Measurements from ENCODE around the gene AQP3. TPM values are rescaled to one million over a fixed set of nuclear protein-coding genes. Genes with fewer than 3 reads are reported as not detected.

The AQP3 gene
- total and polyA plus RNA-seq, 2 of the 4 experiments (the other 2 are of a cell fraction): 3.8 to 12.2 TPM

- CTCF ChIA-PET: interaction anchor here (0.7 to 1.4 kb wide), 3 partner anchors 11 to 70 kb away, joined by 3 to 4 read pairs (median 3); partner anchors contain the start of gene NOL6
- Histone ChIP-seq H3K4me3 (ENCODE audit: insufficient read depth, low read depth, low read length) (no peak overlapping the region), H3K56ac (ENCODE audit: extremely low read depth, insufficient read depth, low read length) (no peak overlapping the region), H2AK5ac (ENCODE audit: low read depth, low read length) (no peak overlapping the region), H3K9me1 (ENCODE audit: insufficient read depth, low read length) (no peaks in the 10 kb centered on the region), H2BK15ac (ENCODE audit: low read depth, low read length) (no peak overlapping the region), H3K9ac (ENCODE audit: low read depth, low read length) (no peak overlapping the region), H3K18ac (ENCODE audit: low read depth, low read length) (no peak overlapping the region), H3K4ac (ENCODE audit: low read depth, low read length) (no peak overlapping the region), H2BK120ac (ENCODE audit: low read depth, low read length) (no peak overlapping the region), H3K14ac (replicated peaks; ENCODE audit: low read depth, low read length) (no peak overlapping the region), H2BK20ac (ENCODE audit: low read depth, low read length) (no peak overlapping the region), H3K27me3 (ENCODE audit: control insufficient read depth, insufficient read depth, low read length) (peaks cover 3% of the 10 kb centered on the region; the same call in 1 of the 2 replicates), H3K36me3 (ENCODE audit: control insufficient read depth, insufficient read depth, low read length) (no peaks in the 10 kb centered on the region), H3K23ac (ENCODE audit: low read depth, low read length) (no peak overlapping the region), H3K9me3 (ENCODE audit: control insufficient read depth, insufficient read depth, low read length) (no peaks in the 10 kb centered on the region), H3K79me1 (ENCODE audit: low read depth in 1 of 2, low read length in 2 of 2) (no peaks in the 10 kb centered on the region), H4K91ac (ENCODE audit: insufficient read depth, low read depth, low read length) (no peak overlapping the region), H2BK5ac (ENCODE audit: low read depth, low read length, poor library complexity, severe bottlenecking) (no peak overlapping the region), H4K8ac (ENCODE audit: low read depth in 2 of 2, low read length in 2 of 2) (no peak overlapping the region), H3K27ac (ENCODE audit: insufficient read depth, low read length) (no peak overlapping the region), H2AFZ (replicated peaks; ENCODE audit: low read length, poor library complexity) (no peak overlapping the region), H4K5ac (ENCODE audit: low read depth, low read length) (no peak overlapping the region), H4K20me1 (ENCODE audit: insufficient read depth, low read length) (no peaks in the 10 kb centered on the region), H3K4me1 (ENCODE audit: control insufficient read depth, insufficient read depth, low read length) (no peaks in the 10 kb centered on the region), H2AK9ac (replicated peaks; ENCODE audit: low read depth, low read length, poor library complexity) (peak overlapping the region; percentile 24), H3K4me2 (ENCODE audit: low read depth, low read length) (no peak overlapping the region)
- dilution Hi-C loops (cut with HindIII; ENCODE audit: low sequenced_read_pairs, unreplicated experiment): no loop called here
- no peak for DNase-seq
- TF ChIP-seq ELK1 (IDR thresholded peaks at IDR 0.05; ENCODE audit: borderline replicate concordance, low read depth, low read length) (no peak), CHD1 (IDR thresholded peaks at IDR 0.05; ENCODE audit: low read depth, low read length) (no peak), RAD21 (IDR thresholded peaks at IDR 0.05; ENCODE audit: low read length) (no peak), SMC3 (IDR thresholded peaks at IDR 0.05; ENCODE audit: low read depth, low read length) (no peak), USF2 (IDR thresholded peaks at IDR 0.05; ENCODE audit: low read depth, low read length) (no peak), CEBPB (IDR thresholded peaks at IDR 0.05; ENCODE audit: low read depth, low read length) (no peak), RFX5 (IDR thresholded peaks at IDR 0.05; ENCODE audit: low read depth, low read length) (no peak), RCOR1 (IDR thresholded peaks at IDR 0.05; ENCODE audit: insufficient replicate concordance, low read length) (no peak)
- BruUV-seq (replicated peaks): no TSS peak
- POLR2A ChIA-PET (ENCODE audit: unreplicated experiment): no interaction called here
- in situ Hi-C loops (cut with MboI; ENCODE audit: low sequenced_read_pairs): loop anchor here (25.0 kb wide), 1 partner anchor 308 kb away; no protein-coding TSS in a partner anchor
- no peak for ATAC-seq (ENCODE audit: low read depth)
- 68% methylated on average over 8 of the region's 17 CpGs; no CpG with 5 or more reads in 1 of the 2 experiments for WGBS, 2 experiments (ENCODE audit: extremely low coverage in 2 of 2, insufficient read length in 1 of 2)
- intact Hi-C loops (cut with micrococcal nuclease): loop anchor here (2.0 to 10.0 kb wide), 3 partner anchors 63 to 321 kb away; no protein-coding TSS in a partner anchor
Measured at GRCh38 chr9:33403941-33404787, 43.2 kb downstream of the AQP3 start.
